NCI-H446 (cell line): ENCODE results near the gene S100B.
"Not testable (repeated sequence)": the region's sequence is repeated elsewhere in the genome, so short reads cannot be mapped to it uniquely, and the experiment has no call there.

ENCODE experiments used
- DNase-seq, 2 experiments: peaks; one replicate each; lab custom pipeline; 2025; lab: John Stamatoyannopoulos, UW

S100B gene

DNA sequence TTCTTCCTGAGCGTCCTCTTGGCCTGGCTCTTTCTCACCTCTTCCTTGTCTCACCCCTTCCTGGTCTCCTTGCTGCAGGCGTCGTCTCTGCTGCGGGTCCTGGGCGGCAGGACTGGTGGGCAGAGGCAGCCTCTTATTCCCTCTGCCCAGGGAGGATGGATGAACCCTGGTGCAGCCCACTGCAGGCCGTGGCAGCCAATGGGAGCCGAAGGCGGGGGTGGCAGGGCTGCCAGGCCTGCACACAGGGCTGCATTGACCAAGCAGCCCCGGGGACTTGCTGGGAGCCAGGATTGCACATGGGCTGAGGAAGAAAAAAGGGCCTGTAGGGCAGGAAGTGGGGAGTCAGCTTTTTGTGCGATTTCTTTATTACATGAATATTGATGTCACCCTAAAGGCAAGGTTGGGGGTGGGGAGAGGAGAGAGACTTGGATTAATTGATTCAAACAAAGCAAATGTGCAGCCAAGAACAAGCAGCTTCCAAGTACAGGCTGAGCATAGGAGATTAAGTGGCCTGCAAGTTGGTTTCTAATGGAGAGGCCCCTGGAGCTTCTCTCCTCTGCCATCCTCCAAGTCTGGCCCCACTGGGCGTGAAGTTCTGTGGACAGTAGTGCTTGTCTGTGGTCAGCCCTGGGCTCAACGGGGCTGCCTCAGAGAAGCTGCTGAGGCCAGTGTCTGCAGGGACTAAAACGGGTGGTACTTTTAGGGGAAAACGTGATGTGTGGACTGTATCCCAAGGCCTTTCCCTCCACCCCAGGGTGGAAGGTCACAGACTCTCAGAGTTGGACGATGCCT lies at the start of gene S100B:
Gene S100B (minus strand): TSS at position 108 of the 792 bp plus-strand sequence. CDS start 2,667 bp downstream, outside the sequence.
- DNase-seq, result no peak

DNA sequence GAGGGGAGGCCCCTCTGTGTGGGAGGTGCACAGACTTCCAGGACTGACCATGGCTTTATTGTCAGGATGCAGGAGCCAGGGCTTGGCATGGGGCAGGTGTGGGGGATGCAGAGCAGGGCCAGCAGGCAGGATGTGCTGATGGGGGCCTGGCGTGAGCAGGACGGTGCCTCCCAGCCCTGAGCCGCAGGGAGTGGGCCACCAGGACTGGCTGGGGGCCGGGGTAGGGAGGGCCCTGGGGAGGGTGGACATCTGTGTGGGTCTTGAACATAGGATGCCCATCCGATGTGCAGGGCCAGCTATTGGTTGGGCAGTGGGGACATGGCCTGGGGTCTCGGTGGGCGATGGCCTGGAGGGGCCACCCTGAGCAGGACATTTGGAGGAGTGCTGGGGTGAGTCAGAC lies 46.2 kb upstream of the S100B start:
- no peak for DNase-seq

DNA sequence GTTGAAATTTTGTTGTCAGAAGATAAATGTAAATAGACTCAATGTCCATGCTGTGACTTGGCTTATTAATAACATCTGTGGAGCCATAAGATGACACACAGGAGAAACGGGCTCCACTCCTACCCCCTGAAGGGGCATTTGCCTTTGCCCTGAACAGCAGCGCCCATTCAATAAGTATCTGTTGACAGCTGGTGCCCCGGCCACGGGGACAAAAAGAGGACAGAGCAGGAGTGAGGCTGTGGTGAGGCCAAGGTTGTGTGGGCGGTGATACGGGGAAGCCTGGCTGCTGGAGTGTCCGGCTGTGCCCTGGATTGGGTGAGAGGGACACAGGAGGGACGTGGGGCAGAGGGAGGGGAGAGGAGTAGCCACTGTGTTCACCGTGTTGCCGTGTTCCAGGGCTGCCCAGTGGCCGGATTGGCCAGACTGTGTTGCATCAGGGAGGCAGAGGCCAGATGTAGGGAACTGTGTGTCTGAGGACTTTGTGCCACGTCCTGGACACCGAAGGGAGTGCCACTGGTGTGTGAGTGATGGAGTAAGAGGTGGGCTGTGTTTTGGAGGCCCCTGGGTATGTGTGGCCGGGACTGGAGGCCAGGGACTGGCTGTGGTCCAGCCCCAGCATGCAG lies 45.7 kb upstream of the S100B start:
- DNase-seq, result no peak

- no peak for DNase-seq
These were observed 44.5 kb upstream of the S100B start for GRCh38 chr21:46649356-46649755.

- no peak for DNase-seq
These were observed 43.7 kb upstream of the S100B start for GRCh38 chr21:46648539-46648938.

- no peak for DNase-seq
These were observed 41.8 kb upstream of the S100B start for GRCh38 chr21:46646541-46647154.

- no peak for DNase-seq
These were observed 41.0 kb upstream of the S100B start for GRCh38 chr21:46645840-46646239.

DNA sequence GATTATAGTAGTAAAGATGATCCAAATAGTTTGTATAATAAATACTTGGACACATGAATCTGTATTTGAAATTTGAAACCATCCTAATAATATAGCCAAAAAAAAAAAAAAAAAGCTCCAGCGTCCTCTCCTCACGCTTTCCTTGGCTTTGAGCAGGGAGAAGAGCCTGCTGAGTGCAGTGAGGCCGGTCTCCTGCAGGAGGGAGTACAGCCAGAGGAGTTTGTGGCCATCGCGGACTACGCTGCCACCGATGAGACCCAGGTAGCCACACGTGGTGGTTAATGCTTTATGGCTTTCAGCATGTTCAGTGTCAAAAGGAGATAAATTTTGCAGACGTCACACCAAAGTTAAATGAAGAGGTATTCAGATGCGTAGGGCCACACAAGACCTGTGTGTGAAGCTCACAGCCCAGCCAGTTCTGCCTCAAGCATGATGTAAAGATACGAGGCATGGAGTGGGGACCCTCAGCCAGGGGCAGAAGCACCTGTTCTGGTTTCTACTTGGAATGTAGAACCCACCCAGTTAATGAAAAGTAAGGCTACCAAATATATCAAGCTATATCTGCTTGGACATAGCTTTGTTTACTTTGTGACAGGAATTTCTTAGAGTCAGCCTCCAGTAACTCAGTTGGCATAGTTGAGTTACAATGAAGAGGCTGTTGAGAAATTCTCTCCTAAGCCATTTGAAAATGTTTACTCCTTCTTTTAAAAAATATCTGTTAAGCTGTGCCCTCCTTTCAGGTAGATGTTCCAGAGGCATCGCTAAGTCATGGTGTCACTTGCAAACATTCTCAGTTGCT lies 38.7 kb upstream of the S100B start:
- DNase-seq, result no peak

- DNase-seq, result no peak
These were observed 36.8 kb upstream of the S100B start for GRCh38 chr21:46641656-46642055.

DNA sequence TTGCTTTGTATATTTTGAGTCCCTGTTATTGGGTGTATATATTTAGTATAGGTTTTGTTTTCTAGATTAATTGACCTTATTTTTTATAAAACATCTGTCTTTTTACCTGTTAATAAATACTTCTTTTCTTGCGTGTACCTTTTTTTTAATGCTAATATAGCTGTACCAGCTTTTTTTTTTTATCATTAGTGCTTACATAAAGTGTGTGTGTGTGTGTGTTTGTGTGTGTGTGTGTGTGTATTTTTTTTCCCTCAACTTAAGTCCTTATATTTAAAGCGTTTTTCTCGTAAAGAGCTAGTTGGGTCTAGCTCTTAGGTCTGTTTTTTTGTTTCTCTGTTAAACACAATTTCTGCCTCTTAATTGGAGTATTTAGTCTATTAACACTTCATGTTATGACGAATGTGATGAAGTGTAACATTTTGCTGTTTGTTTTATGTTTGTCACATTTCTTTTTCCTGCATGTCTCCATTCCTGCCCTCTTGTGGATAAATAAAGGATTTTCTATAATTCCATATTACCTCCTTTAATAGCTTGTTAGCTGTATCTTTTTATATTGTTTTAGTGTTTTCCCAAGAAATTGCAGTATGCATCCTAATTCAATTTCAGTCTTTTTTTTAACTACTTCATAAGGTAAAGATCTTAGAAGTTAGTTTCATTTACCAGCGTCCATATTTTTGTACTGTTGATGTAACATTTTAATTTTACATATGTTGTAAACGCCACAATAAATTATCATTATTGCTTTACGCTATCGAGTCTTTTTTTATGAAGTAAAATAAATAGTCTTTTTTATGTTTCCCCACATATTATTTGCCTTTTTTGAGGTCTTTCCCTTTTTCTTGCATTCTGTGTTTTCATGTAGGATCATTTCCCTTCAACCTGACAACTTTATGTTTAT lies 34.9 kb upstream of the S100B start:
- DNase-seq, result peak; percentile 6 to 33

DNA sequence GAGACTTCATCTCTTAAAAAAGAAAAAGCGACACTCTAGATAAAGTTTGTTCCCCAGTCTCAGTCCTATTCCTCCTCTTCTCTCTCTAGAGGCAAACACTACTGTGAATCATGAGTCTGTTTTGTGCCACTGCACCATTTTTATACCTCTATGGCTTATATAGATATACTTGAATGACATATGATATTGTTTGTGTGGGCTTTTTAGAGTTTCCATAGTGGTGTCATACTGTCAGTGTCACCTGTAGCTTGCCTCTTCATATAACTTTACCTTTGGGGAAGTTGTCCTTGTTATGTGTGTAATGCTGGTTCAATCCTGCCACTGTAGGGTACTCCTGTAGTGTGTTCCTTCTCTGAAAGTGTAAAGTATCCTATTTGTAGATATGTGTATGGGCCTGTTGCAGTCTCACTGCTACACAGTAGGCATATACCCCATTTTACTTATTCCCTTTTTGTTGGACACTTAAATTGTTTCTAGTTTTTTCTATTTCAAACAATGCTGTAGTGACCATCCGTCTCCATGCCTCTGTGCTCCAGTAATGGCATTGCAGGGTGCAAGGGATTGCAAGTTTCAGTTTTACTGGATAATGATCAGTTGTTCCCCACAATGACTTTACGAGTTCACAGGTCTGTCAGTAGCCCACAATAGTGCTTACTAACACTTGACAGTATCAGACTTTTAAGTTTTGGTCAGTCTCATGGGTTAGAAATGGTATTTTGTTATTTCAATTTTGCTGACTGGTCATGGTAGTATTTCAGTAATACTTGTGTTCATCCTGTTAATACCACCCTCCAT lies 33.3 kb upstream of the S100B start:
- no peak for DNase-seq

- DNase-seq, result no peak
These were observed 31.8 kb upstream of the S100B start for GRCh38 chr21:46636550-46637285.

DNA sequence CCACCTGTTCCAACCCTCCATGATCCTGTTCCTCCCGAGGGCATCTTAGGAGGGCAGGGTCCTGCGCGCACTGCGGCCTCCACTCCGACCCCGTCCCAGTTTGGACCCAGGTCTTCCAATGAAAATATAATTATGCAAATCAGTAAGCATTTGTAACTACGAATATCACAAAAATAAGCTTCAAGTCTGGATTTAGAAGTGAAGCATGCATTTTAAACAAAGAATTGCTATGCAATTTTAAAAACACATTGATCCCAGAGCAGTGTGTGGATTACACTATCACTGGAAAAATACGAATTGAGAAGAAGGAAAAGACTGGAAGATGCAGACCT lies 31.3 kb upstream of the S100B start:
- no peak for DNase-seq

DNA sequence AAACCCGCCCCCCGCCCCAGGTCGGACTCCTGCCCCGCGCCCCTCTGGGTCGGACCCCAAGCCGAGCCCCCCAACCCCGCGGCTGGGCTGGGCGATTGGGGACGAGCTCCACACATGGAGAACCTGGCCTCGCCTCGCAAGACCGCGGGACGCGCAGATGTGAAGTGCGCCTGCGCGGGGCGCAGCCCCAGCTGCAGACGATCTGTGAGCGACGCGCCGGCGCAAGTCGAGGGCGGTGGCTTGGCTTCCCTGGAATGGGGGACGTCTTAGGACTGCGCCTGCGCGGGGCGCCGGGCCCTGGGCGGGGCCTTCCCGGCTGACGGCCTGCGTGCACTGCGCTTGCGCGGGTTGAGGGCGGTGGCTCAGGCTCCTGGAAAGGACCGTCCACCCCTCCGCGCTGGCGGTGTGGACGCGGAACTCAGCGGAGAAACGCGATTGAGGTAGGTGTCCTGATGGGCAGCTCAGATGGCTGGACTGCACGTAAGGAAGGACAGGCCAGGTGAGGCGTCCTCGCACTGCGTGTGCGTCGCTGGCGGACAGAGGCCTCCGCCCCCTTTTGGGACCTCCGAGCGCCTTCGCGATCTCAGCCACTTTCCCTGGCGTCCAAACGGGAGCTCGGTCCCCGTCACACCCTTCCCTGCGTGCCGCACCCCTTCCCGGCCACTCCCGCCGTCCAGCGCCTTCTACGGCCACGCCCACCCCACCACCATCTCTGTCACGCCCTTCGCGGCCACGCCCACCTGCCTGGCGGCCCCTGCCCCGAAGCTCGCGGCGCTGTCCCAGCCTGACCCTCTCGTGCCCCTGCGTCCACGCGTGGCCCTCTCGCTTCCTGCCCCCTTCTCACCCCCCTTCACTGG lies 30.7 kb upstream of the S100B start, which contains the start of gene PRMT2:
Gene PRMT2 (plus strand): TSS at position 351 of the 857 bp plus-strand sequence. CDS start 1,278 bp downstream, outside the sequence.
- peak; percentile 90 to 99 for DNase-seq

DNA sequence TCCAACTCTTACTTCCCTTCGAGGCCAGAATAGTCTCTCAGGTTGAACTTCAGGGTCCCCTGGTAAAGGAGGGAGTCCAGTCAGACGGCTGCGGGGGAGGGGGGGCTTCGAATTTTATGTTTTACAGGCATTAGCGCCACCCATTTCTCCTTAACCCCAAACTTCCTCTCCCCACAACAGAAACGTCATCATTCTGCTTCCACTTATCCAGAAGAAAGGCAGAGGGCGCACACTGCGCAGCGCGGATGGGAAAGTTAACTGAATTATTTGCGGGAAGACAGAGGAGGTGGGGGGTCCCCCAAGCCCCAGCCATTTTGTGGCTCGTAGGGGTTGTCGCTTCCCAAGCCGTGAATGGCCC lies 30.1 kb upstream of the S100B start:
- peak; percentile 51 to 53 for DNase-seq

- no peak for DNase-seq
These were observed 29.5 kb upstream of the S100B start for GRCh38 chr21:46634427-46634826.

GRCh38 chr21:46633566-46633965 lies 28.7 kb upstream of the S100B start:
- DNase-seq, result no peak

GRCh38 chr21:46630915-46631314 lies 26.0 kb upstream of the S100B start:
- not testable (repeated sequence) for DNase-seq

GRCh38 chr21:46628868-46629267 lies 24.0 kb upstream of the S100B start:
- DNase-seq, result no peak
